Activated CD8-positive, alpha-beta memory T cell treated with anti-CD3 and anti-CD28 coated beads, Interleukin-2, amount 50 U/mL, for 24 hours (primary cell): ENCODE data around the gene LUC7L3.
"Not testable (repeated sequence)": the region's sequence is repeated elsewhere in the genome, so short reads cannot be mapped to it uniquely, and the experiment has no call there.

Source experiments
- DNase-seq: peaks from one replicate; pipeline ENCODE4 v3.0.0-alpha.2; 2020; ENCODE audit errors: extremely low read depth

The LUC7L3 gene

GRCh38 chr17:50710025-50710424, 9.4 kb upstream of the LUC7L3 start:
- no peak for DNase-seq

GRCh38 chr17:50710650-50711049, 8.8 kb upstream of the LUC7L3 start:
- no peak for DNase-seq

GRCh38 chr17:50712641-50713040, 6.8 kb upstream of the LUC7L3 start:
- DNase-seq, result no peak

- DNase-seq, result no peak
These were observed 3.9 kb upstream of the LUC7L3 start for GRCh38 chr17:50715471-50715870.

- DNase-seq, result no peak
These were observed 756 bp downstream of the LUC7L3 start for GRCh38 chr17:50719924-50720794.

GRCh38 chr17:50721194-50722010, 2.0 kb downstream of the LUC7L3 start:
- DNase-seq, result no peak

GRCh38 chr17:50722746-50723145, 3.3 kb downstream of the LUC7L3 start:
- DNase-seq, result no peak

GRCh38 chr17:50724622-50725021, 5.2 kb downstream of the LUC7L3 start:
- not testable (repeated sequence) for DNase-seq

GRCh38 chr17:50725769-50726655, 6.6 kb downstream of the LUC7L3 start:
- DNase-seq, result no peak

- no peak for DNase-seq
These were observed 8.7 kb downstream of the LUC7L3 start for GRCh38 chr17:50728112-50728429.

- DNase-seq, result no peak
These were observed 9.7 kb downstream of the LUC7L3 start for GRCh38 chr17:50728881-50729765.

- no peak for DNase-seq
These were observed 12.4 kb downstream of the LUC7L3 start for GRCh38 chr17:50731575-50732460.

- no peak for DNase-seq
These were observed 15.9 kb downstream of the LUC7L3 start for GRCh38 chr17:50735287-50735686.

- no peak for DNase-seq
These were observed 17.8 kb downstream of the LUC7L3 start for GRCh38 chr17:50737118-50737698.

GRCh38 chr17:50739098-50739497, 19.7 kb downstream of the LUC7L3 start:
- DNase-seq, result no peak

- DNase-seq, result no peak
These were observed 26.2 kb downstream of the LUC7L3 start for GRCh38 chr17:50745631-50746030.

- no peak for DNase-seq
These were observed 29.8 kb downstream of the LUC7L3 start for GRCh38 chr17:50749245-50749644.

GRCh38 chr17:50754521-50754920, 35.1 kb downstream of the LUC7L3 start:
- no peak for DNase-seq

GRCh38 chr17:50758524-50758923, 39.1 kb downstream of the LUC7L3 start:
- DNase-seq, result no peak
